Kidney epithelial cell (primary cell): ENCODE data around the gene DHX38. TPM values are rescaled to one million over a fixed set of nuclear protein-coding genes. Genes with fewer than 3 reads are reported as not detected.

ENCODE experiments used
- DNase-seq: peaks from one replicate; pipeline ENCODE4 v3.0.0-alpha.2; 2010; ENCODE audit warnings: low read depth
- H3K27me3 ChIP-seq: 2 replicates; pipeline ENCODE4 v1.6.0; 2011; ENCODE audit warnings: low read length; ENCODE audit not compliant: control insufficient read depth, insufficient read depth
- H3K36me3 ChIP-seq: 2 replicates; pipeline ENCODE4 v1.5.1; 2011; ENCODE audit warnings: low read length; ENCODE audit not compliant: control insufficient read depth, insufficient read depth
- H3K4me3 ChIP-seq: 2 replicates; pipeline ENCODE4 v1.5.1; 2011; ENCODE audit warnings: low read depth, mild to moderate bottlenecking, control low read depth, low read length
- total RNA-seq: library from RNA; depleted of rRNA; stranded (reverse); fragments of >200 nt; gene quantifications from 2 replicates; pipeline ENCODE4 v1.2.3, GENCODE V29; 2015
- TF ChIP-seq, protein P1 (sequence below): IDR thresholded peaks from 2 replicates; pipeline ENCODE4 v1.5.1; 2011; ENCODE audit warnings: mild to moderate bottlenecking, moderate library complexity, low read length, control low read depth, inconsistent platforms; ENCODE audit not compliant: insufficient read depth, poor library complexity, severe bottlenecking

DHX38 gene
- total RNA-seq, 1 donor from 2014 or later: 46.0 TPM

DNA sequence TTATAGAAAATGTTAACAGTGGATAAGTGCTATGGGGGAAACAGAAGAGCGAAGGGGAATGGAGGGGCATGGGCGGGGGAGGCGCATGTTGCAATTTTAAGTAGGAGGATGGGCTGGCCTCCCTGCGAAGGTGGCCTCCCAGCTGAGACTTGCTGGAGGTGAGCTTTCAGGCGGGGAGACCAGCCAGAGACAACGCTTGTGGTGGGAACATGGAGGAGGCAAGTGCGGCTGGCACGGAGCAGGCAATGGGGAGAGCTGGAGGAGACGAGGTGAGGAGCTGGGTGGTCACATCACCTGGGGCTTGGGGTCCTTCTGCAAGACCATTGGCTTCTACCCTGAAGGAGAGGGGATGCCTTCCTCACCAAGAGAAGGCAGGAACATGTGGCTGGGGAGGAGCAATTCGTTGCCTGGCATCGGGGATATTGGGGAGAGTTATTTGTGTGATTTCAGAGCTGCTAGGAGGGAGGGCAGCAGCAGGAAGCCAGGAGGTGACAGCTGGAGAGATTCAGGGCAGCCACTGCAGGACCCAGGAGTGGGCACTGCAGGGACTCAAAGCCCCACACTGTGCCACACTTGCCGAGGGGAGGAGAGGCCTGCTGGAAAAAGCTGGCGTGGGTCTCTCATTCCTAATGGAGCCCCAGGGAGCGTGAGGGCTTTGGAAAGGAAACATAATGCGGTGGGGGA lies 43.9 kb downstream of the DHX38 start:
- Histone ChIP-seq H3K27me3 (no peaks in the 10 kb centered on the region), H3K36me3 (no peaks in the 10 kb centered on the region), H3K4me3 (no peak overlapping the region)
- no peak for DNase-seq
- TF ChIP-seq, protein P1, sequence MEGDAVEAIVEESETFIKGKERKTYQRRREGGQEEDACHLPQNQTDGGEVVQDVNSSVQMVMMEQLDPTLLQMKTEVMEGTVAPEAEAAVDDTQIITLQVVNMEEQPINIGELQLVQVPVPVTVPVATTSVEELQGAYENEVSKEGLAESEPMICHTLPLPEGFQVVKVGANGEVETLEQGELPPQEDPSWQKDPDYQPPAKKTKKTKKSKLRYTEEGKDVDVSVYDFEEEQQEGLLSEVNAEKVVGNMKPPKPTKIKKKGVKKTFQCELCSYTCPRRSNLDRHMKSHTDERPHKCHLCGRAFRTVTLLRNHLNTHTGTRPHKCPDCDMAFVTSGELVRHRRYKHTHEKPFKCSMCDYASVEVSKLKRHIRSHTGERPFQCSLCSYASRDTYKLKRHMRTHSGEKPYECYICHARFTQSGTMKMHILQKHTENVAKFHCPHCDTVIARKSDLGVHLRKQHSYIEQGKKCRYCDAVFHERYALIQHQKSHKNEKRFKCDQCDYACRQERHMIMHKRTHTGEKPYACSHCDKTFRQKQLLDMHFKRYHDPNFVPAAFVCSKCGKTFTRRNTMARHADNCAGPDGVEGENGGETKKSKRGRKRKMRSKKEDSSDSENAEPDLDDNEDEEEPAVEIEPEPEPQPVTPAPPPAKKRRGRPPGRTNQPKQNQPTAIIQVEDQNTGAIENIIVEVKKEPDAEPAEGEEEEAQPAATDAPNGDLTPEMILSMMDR: no peak

DNA sequence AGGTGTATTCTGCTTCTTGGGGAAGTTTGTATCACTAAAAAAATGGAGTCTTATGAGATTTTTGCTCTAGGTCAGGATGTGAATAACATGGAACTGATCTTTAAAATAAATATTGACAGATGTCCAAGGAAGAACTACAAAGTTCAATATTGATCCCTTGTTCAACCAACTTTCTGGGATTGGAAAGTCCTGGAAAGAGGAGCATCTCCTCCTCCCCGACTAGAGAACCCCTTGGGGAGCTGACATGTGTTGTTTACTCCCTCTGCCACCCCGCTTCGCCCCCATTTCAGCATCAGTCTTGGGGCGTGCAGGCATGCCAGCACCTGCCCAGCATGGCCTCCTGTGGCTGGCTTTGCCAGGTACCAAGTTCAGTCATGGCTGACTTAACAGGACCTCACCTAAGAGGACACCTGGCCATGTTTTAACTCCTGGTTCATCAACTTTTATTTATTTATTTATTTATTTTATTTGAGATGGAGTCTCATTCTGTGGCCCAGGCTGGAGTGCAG lies 44.5 kb downstream of the DHX38 start:
- Histone ChIP-seq H3K36me3 (no peaks in the 10 kb centered on the region), H3K4me3 (no peak overlapping the region), H3K27me3 (no peaks in the 10 kb centered on the region)
- DNase-seq: no peak
- TF ChIP-seq, protein P1: no peak

DNA sequence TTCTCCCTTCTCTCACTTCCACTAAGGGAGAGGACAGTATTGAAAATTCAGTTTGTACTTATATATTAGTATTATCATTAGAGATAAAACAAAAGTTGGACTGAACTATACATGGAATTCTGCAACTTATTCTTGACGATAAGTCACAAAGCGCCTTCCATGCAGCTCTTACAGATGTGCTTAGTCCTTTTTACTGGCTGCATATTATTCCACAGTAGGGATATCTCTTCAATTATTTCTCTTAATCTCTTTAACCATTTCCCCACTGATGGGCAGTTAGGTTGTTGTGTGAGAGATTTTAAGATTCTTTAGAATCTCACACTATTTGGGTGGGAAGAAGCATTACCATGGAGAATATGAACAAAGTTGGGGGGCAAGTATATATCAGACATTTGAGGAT lies 46.3 kb downstream of the DHX38 start:
- Histone ChIP-seq H3K27me3 (no peaks in the 10 kb centered on the region), H3K36me3 (no peaks in the 10 kb centered on the region), H3K4me3 (no peak overlapping the region)
- DNase-seq: no peak
- TF ChIP-seq, protein P1: no peak

DNA sequence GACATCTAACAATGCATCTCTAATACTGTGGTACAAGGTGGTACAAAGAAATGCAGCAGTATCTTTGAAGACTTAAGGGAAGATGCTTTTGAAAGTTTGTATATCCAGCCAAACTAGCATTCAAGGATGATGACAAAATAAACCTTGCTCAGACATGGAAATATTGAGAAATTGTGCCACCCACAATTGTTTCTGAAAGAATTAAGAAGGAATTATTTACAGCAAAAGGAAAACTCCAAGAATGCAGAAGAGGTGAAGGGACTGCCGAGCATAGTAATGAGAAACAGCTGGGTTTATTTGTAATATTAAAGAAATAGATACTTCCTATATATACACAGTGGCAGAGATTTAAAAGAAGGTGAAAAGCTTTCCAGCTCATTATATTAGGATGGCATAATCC lies 48.8 kb downstream of the DHX38 start:
- Histone ChIP-seq H3K4me3 (no peak overlapping the region), H3K27me3 (no peaks in the 10 kb centered on the region), H3K36me3 (no peaks in the 10 kb centered on the region)
- DNase-seq: no peak
- TF ChIP-seq, protein P1: no peak

DNA sequence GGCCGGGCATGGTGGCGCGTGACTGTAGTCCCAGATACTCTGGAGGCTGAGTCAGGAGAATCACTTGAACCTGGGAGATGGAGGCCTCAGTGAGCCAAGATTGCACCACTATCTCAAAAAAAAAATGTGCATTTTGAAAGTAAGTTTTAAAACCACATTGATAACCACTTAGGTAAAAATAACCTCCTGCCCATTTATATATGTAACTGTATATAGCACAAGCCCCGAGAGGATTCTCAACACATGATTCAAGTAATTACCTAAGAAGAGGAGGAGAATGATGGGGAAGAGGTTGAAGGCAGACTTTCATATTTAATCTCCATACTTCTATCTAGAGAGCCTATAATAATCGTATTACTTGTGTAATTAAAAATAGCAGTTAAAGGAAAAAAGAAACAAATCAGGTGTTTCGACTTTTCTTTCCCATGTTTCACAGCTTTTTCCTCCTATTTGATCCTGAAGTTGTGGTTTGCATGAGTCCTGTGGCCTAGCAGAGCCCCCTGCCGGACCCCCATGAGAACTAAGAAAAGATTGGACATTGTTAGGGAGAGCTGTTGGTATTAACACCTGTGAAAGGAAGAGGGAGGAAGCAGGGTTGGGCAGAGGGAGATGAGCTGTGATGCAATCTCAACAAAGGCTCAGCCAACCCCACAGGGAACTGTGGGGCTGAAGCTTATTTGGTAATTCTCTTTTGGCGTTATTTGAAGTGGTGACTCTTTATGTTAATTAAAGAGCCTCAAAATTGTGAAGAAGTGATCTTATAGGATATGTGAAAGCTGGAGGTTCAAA lies 56.2 kb downstream of the DHX38 start:
- Histone ChIP-seq H3K36me3 (no peaks in the 10 kb centered on the region), H3K4me3 (no peak overlapping the region), H3K27me3 (no peaks in the 10 kb centered on the region)
- TF ChIP-seq, protein P1: no peak
- no peak for DNase-seq
